HEK293 (cell line): ENCODE measurements around the gene METTL22.

Source experiments
- CTCF ChIA-PET: fragments of 350-600 bp; formaldehyde crosslinking; extraction: SDS; loops from one replicate; lab custom pipeline; 2021; ENCODE audit warnings: antibody characterized with exemption; lab: Yijun Ruan, JAX
- POLR2A ChIA-PET: fragments of 300-600 bp; formaldehyde crosslinking; extraction: SDS; loops from one replicate; lab custom pipeline; 2020; ENCODE audit warnings: antibody characterized with exemption, inconsistent platforms; lab: Yijun Ruan, JAX
- H3K27ac ChIP-seq: fragments of 200-500 bp; sonication (Bioruptor generic); 2 replicates; pipeline ENCODE4 v1.5.1; 2014; ENCODE audit warnings: low read depth, low read length, control low read depth, inconsistent platforms; ENCODE audit errors: extremely low read depth
- H3K36me3 ChIP-seq, 2 experiments: fragments of 200-500 bp in 1 of 2; sonication (Bioruptor generic) in 1 of 2; 1 replicate in 1 of 2; 2 replicates in 1 of 2; pipeline ENCODE4 v1.5.1; 2014 to 2017; ENCODE audit warnings: inconsistent platforms in 2 of 2, low read length in 2 of 2; ENCODE audit not compliant: control insufficient read depth in 2 of 2, insufficient read depth in 1 of 2
- H3K4me1 ChIP-seq: fragments of 200-500 bp; sonication (Bioruptor generic); 2 replicates; pipeline ENCODE4 v1.5.1; 2014; ENCODE audit warnings: mild to moderate bottlenecking, low read length, inconsistent platforms; ENCODE audit not compliant: control insufficient read depth, insufficient read depth
- H3K4me3 ChIP-seq: 2 replicates; pipeline ENCODE4 v1.5.1; 2011; ENCODE audit warnings: low read depth, mild to moderate bottlenecking, control low read depth, low read length, moderate library complexity
- H3K9me3 ChIP-seq: fragments of 200-500 bp; sonication (Bioruptor generic); 2 replicates; pipeline ENCODE4 v1.5.1; 2014; ENCODE audit warnings: low read depth, low read length, inconsistent platforms; ENCODE audit not compliant: control insufficient read depth, insufficient read depth
- GLI2 ChIP-seq: fragments of 450-650 bp; formaldehyde crosslinking; IDR thresholded peaks from 2 replicates; pipeline ENCODE4; 2017; ENCODE audit warnings: missing biosample characterization, missing genetic modification characterization, low read depth, borderline replicate concordance
- HOXA7 ChIP-seq: sonication (generic); formaldehyde crosslinking; IDR thresholded peaks from 2 replicates; pipeline ENCODE4 v1.8.1; 2022; ENCODE audit warnings: missing genetic modification reagents, borderline replicate concordance
- KLF1 ChIP-seq: fragments of 450-650 bp; formaldehyde crosslinking; IDR thresholded peaks from 2 replicates; pipeline ENCODE4 v1.5.1; 2016; ENCODE audit warnings: missing biosample characterization, missing genetic modification characterization
- MEIS1 ChIP-seq: sonication (generic); formaldehyde crosslinking; IDR thresholded peaks from 2 replicates; pipeline ENCODE4 v1.8.1; 2022; ENCODE audit warnings: missing genetic modification reagents, mild to moderate bottlenecking, borderline replicate concordance
- TCF7L2 ChIP-seq: IDR thresholded peaks from 2 replicates; pipeline ENCODE4 v1.6.1; 2011; ENCODE audit warnings: low read depth, mild to moderate bottlenecking, inconsistent platforms, low read length, moderate library complexity, borderline replicate concordance
- ZBTB17 ChIP-seq: fragments of 450-650 bp; formaldehyde crosslinking; IDR thresholded peaks from 2 replicates; pipeline ENCODE4 v1.5.1; 2016; ENCODE audit warnings: missing biosample characterization, missing genetic modification characterization
- ZFP3 ChIP-seq: fragments of 450-650 bp; formaldehyde crosslinking; IDR thresholded peaks from 2 replicates; pipeline ENCODE4 v1.5.1; 2016; ENCODE audit warnings: low read depth, missing biosample characterization, missing genetic modification characterization
- ZFP41 ChIP-seq: fragments of 450-650 bp; formaldehyde crosslinking; IDR thresholded peaks from 2 replicates; pipeline ENCODE4 v1.5.1; 2016; ENCODE audit warnings: missing biosample characterization, missing genetic modification characterization, borderline replicate concordance
- ZNF121 ChIP-seq: fragments of 450-650 bp; formaldehyde crosslinking; IDR thresholded peaks from 2 replicates; pipeline ENCODE4 v1.5.1; 2016; ENCODE audit warnings: missing biosample characterization, missing genetic modification characterization
- ZNF175 ChIP-seq: fragments of 450-650 bp; formaldehyde crosslinking; IDR thresholded peaks from 2 replicates; pipeline ENCODE4 v1.5.1; 2016; ENCODE audit warnings: missing biosample characterization, missing genetic modification characterization
- ZNF184 ChIP-seq: fragments of 450-650 bp; IDR thresholded peaks from 2 replicates; pipeline ENCODE4 v1.5.1; 2018; ENCODE audit warnings: missing biosample characterization, mild to moderate bottlenecking, missing genetic modification characterization
- ZNF223 ChIP-seq: fragments of 450-650 bp; formaldehyde crosslinking; IDR thresholded peaks from 2 replicates; pipeline ENCODE4 v1.5.1; 2016; ENCODE audit warnings: missing biosample characterization, missing genetic modification characterization
- ZNF324 ChIP-seq: fragments of 450-650 bp; formaldehyde crosslinking; IDR thresholded peaks from 2 replicates; pipeline ENCODE4 v1.5.1; 2016; ENCODE audit warnings: missing biosample characterization, missing genetic modification characterization
- ZNF391 ChIP-seq: fragments of 450-650 bp; formaldehyde crosslinking; IDR thresholded peaks from 2 replicates; pipeline ENCODE4 v1.5.1; 2016; ENCODE audit warnings: low read depth, missing biosample characterization, missing genetic modification characterization, borderline replicate concordance
- ZNF416 ChIP-seq: fragments of 450-650 bp; formaldehyde crosslinking; IDR thresholded peaks from 2 replicates; pipeline ENCODE4 v1.5.1; 2016; ENCODE audit warnings: missing biosample characterization, missing genetic modification characterization
- ZNF530 ChIP-seq: fragments of 450-650 bp; formaldehyde crosslinking; IDR thresholded peaks from 2 replicates; pipeline ENCODE4 v1.5.1; 2016; ENCODE audit warnings: low read depth, missing biosample characterization, missing genetic modification characterization
- ZNF549 ChIP-seq: fragments of 450-650 bp; IDR thresholded peaks from 2 replicates; pipeline ENCODE4 v1.5.1; 2018; ENCODE audit warnings: missing biosample characterization, missing genetic modification characterization, mild to moderate bottlenecking, inconsistent platforms, moderate library complexity
- ZNF768 ChIP-seq: fragments of 450-650 bp; formaldehyde crosslinking; IDR thresholded peaks from 2 replicates; pipeline ENCODE4 v1.5.1; 2018; ENCODE audit warnings: missing biosample characterization, mild to moderate bottlenecking, missing genetic modification characterization
- ZNF791 ChIP-seq: fragments of 450-650 bp; formaldehyde crosslinking; IDR thresholded peaks from 2 replicates; pipeline ENCODE4 v1.5.1; 2016; ENCODE audit warnings: missing biosample characterization, missing genetic modification characterization
- TF ChIP-seq, protein P1 (sequence below): fragments of 450-650 bp; formaldehyde crosslinking; IDR thresholded peaks from 2 replicates; pipeline ENCODE4 v1.5.1; 2016; ENCODE audit warnings: missing biosample characterization, missing genetic modification characterization, low read depth
- TF ChIP-seq, protein P2 (sequence below): fragments of 450-650 bp; formaldehyde crosslinking; IDR thresholded peaks from 2 replicates; pipeline ENCODE4 v1.5.0; 2017; ENCODE audit warnings: missing biosample characterization, missing genetic modification characterization, borderline replicate concordance
- TF ChIP-seq, protein P3 (sequence below): fragments of 450-650 bp; formaldehyde crosslinking; IDR thresholded peaks from 2 replicates; pipeline ENCODE4 v1.5.1; 2016; ENCODE audit warnings: missing biosample characterization, missing genetic modification characterization
- TF ChIP-seq, protein P4 (sequence below): fragments of 450-650 bp; formaldehyde crosslinking; conservative IDR thresholded peaks from 2 replicates; pipeline ENCODE4 v1.5.1; 2016; ENCODE audit warnings: low read depth, missing biosample characterization, missing genetic modification characterization

METTL22 gene

DNA sequence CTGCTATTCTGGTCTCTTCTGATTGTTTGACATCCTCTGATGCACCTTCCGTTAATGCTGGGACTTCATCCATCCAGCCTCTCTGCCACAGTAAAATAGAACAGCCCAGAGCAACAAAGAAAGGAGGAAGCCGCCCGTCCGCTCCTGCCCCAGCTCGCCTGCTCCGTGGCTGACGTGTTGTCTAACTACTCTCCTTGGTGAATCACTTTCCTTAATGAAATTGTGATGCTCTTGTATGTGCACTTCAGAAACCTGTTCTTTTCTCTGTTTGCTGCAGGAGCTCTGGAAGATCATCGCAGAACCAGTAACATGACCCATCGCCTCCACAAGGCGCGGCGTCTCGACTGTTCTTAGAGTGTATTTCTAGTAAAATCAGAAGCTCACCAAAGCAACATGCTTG lies 24.3 kb downstream of the METTL22 start (continued):
- TF ChIP-seq GLI2 (tag by site-specific recombination) (no peak), ZNF791 (tag by site-specific recombination) (no peak)

DNA sequence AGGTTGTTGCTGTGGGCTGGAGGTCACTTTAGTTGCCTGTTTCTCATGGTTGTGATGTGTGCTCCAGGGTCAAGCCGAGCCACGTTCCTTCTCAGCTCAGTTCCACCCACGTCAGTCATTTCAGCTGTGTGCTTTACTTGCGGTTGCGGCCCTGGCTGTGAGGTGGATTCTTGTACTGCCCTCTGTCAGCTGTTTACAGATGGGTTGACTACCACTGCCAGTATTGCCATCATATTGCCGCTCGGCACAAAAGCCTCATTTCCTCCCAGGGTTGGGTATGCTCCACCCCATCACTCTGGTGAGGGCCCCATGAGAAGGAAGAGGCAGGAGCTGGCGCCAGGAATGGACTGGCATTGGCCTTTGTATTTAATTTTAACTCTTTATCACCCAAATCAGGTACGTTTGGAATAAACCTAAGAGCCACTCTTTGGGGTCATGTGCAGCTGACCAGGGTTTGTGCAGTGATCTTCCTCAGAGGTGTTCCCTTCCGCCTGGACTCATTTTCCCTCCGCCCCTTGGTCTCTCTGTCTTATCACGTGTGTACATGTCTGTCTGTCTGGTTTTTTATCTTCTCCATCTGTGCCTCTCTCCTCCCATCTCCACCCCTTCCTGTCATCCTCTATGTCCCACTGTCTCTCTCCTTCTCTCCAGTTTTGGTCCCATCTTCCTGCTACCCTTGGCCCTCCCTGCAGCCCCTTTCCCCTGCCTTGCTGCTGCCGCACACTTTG lies 25.0 kb downstream of the METTL22 start:
- TF ChIP-seq ZNF324 (tag by site-specific recombination), result no peak
- no peak for TF ChIP-seq ZNF416 (tag by site-specific recombination)
- no peak for TF ChIP-seq ZNF530
- TF ChIP-seq MEIS1, result no peak
- no peak for TF ChIP-seq ZNF184 (tag by site-specific recombination)
- TF ChIP-seq, protein P1, sequence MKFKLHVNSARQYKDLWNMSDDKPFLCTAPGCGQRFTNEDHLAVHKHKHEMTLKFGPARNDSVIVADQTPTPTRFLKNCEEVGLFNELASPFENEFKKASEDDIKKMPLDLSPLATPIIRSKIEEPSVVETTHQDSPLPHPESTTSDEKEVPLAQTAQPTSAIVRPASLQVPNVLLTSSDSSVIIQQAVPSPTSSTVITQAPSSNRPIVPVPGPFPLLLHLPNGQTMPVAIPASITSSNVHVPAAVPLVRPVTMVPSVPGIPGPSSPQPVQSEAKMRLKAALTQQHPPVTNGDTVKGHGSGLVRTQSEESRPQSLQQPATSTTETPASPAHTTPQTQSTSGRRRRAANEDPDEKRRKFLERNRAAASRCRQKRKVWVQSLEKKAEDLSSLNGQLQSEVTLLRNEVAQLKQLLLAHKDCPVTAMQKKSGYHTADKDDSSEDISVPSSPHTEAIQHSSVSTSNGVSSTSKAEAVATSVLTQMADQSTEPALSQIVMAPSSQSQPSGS (tag by site-specific recombination), result no peak
- TF ChIP-seq ZBTB17 (tag by site-specific recombination), result no peak
- no peak for TF ChIP-seq ZFP41 (tag by site-specific recombination)
- TF ChIP-seq ZNF223, result no peak
- no peak for TF ChIP-seq HOXA7
- TF ChIP-seq, protein P2, sequence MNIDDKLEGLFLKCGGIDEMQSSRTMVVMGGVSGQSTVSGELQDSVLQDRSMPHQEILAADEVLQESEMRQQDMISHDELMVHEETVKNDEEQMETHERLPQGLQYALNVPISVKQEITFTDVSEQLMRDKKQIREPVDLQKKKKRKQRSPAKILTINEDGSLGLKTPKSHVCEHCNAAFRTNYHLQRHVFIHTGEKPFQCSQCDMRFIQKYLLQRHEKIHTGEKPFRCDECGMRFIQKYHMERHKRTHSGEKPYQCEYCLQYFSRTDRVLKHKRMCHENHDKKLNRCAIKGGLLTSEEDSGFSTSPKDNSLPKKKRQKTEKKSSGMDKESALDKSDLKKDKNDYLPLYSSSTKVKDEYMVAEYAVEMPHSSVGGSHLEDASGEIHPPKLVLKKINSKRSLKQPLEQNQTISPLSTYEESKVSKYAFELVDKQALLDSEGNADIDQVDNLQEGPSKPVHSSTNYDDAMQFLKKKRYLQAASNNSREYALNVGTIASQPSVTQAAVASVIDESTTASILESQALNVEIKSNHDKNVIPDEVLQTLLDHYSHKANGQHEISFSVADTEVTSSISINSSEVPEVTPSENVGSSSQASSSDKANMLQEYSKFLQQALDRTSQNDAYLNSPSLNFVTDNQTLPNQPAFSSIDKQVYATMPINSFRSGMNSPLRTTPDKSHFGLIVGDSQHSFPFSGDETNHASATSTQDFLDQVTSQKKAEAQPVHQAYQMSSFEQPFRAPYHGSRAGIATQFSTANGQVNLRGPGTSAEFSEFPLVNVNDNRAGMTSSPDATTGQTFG (tag by site-specific recombination), result no peak
- TF ChIP-seq ZFP3 (tag by site-specific recombination), result no peak
- no peak for TF ChIP-seq KLF1 (tag by site-specific recombination)
- TF ChIP-seq, protein P3, sequence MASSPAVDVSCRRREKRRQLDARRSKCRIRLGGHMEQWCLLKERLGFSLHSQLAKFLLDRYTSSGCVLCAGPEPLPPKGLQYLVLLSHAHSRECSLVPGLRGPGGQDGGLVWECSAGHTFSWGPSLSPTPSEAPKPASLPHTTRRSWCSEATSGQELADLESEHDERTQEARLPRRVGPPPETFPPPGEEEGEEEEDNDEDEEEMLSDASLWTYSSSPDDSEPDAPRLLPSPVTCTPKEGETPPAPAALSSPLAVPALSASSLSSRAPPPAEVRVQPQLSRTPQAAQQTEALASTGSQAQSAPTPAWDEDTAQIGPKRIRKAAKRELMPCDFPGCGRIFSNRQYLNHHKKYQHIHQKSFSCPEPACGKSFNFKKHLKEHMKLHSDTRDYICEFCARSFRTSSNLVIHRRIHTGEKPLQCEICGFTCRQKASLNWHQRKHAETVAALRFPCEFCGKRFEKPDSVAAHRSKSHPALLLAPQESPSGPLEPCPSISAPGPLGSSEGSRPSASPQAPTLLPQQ (tag by site-specific recombination), result no peak
- TF ChIP-seq ZNF175, result no peak
- no peak overlapping the region for H3K27ac ChIP-seq
- no peaks in the 10 kb centered on the region for H3K4me1 ChIP-seq
- H3K9me3 ChIP-seq, result no peaks in the 10 kb centered on the region
- CTCF ChIA-PET, result interaction anchor here (1.2 kb wide), 2 partner anchors 9 to 14 kb away, joined by 3 read pairs; no protein-coding TSS in a partner anchor
- H3K4me3 ChIP-seq, result no peak overlapping the region
- peaks cover 0 to 69% of the 10 kb centered on the region in 2 experiments; a peak in 2 of 3 replicates for H3K36me3 ChIP-seq
- POLR2A ChIA-PET, result no interaction called here

DNA sequence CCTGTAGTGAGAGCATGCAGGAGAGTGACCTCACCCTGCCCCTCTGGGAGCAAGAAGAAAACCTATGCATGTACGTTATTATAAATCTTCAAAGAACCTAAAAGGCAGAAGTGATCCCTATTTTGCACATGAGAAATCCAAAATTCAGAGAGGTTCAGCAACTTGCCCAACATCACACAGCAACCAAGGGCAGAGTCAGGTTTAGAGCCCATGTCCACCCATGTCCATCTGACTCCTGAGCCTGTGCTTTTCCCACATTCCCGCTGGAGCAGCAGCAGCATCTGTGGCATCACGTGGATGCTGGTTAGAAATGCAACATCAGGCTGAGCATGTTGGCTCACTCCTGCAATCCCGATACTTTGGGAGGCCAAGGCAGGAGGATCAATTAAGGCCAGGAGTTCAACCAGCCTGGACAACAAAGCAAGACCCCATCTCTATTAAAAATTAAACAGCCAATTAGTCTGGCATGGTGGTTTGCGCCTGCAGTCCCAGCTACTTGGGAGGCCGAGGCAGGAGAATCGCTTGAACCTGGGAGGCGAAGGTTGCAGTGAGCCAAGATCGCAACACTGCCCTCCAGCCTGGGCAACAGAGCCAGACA lies 26.3 kb downstream of the METTL22 start:
- Histone ChIP-seq H3K27ac (no peak overlapping the region), H3K4me3 (no peak overlapping the region), H3K36me3 (peaks cover 0 to 56% of the 10 kb centered on the region in 2 experiments; a peak in 2 of 3 replicates), H3K9me3 (no peaks in the 10 kb centered on the region), H3K4me1 (no peaks in the 10 kb centered on the region)
- ChIA-PET CTCF (interaction anchor here (0.7 kb wide), 1 partner anchor 63 kb away, joined by 3 read pairs; no protein-coding TSS in a partner anchor), POLR2A (no interaction called here)
- TF ChIP-seq ZNF391 (tag by site-specific recombination) (no peak), ZNF768 (tag by site-specific recombination) (peak; percentile 87), ZNF549 (tag by site-specific recombination) (no peak), ZNF121 (tag by site-specific recombination) (peak; percentile 46; the same call in 1 of the 2 replicates), TCF7L2 (no peak)
- TF ChIP-seq, protein P4, sequence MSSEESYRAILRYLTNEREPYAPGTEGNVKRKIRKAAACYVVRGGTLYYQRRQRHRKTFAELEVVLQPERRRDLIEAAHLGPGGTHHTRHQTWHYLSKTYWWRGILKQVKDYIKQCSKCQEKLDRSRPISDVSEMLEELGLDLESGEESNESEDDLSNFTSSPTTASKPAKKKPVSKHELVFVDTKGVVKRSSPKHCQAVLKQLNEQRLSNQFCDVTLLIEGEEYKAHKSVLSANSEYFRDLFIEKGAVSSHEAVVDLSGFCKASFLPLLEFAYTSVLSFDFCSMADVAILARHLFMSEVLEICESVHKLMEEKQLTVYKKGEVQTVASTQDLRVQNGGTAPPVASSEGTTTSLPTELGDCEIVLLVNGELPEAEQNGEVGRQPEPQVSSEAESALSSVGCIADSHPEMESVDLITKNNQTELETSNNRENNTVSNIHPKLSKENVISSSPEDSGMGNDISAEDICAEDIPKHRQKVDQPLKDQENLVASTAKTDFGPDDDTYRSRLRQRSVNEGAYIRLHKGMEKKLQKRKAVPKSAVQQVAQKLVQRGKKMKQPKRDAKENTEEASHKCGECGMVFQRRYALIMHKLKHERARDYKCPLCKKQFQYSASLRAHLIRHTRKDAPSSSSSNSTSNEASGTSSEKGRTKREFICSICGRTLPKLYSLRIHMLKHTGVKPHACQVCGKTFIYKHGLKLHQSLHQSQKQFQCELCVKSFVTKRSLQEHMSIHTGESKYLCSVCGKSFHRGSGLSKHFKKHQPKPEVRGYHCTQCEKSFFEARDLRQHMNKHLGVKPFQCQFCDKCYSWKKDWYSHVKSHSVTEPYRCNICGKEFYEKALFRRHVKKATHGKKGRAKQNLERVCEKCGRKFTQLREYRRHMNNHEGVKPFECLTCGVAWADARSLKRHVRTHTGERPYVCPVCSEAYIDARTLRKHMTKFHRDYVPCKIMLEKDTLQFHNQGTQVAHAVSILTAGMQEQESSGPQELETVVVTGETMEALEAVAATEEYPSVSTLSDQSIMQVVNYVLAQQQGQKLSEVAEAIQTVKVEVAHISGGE, result no peak
